B cell (primary cell): Measurements from ENCODE around the gene DCDC2C. TPM values are rescaled to one million over a fixed set of nuclear protein-coding genes. Genes with fewer than 3 reads are reported as not detected.

ENCODE experiments used
- ATAC-seq: fragments of 200-7000 bp; cut with Tn5 transposase; one replicate; pipeline ENCODE4 v1.10.0; 2021; ENCODE audit warnings: low read depth, mild to moderate bottlenecking, moderate number of reproducible peaks, moderate library complexity
- CTCF ChIA-PET: fragments of 350-600 bp; sonication (Branson Sonifier 250); formaldehyde crosslinking; loops from one replicate; lab custom pipeline; 2021; ENCODE audit warnings: antibody characterized with exemption, inconsistent platforms; lab: Charles Lee
- POLR2A ChIA-PET: fragments of 350-600 bp; sonication (Branson Sonifier 250); formaldehyde crosslinking; loops from one replicate; lab custom pipeline; 2021; ENCODE audit warnings: antibody characterized with exemption; lab: Charles Lee
- DNase-seq: peaks from one replicate; pipeline ENCODE4 v3.0.0; 2013
- H2AFZ ChIP-seq: 2 replicates; pipeline ENCODE4 v1.6.1; 2012; ENCODE audit warnings: mild to moderate bottlenecking, low read depth, low read length; ENCODE audit not compliant: insufficient read depth, poor library complexity, severe bottlenecking
- H3K27ac ChIP-seq, 2 donors: 1 replicate in 1 of 2; 2 replicates in 1 of 2; pipeline ENCODE4 v1.5.1; 2012 to 2013; ENCODE audit warnings: low read length in 2 of 2, mild to moderate bottlenecking in 2 of 2, moderate library complexity in 1 of 2
- H3K27me3 ChIP-seq, 4 experiments: fragments of 200-600 bp in 1 of 4; sonication (generic) in 1 of 4; replicated peaks in 1 of 4; 1 replicate in 2 of 4; 2 replicates in 2 of 4; pipeline versions ENCODE4 v1.6.1 to v1.7.0; 2013 to 2016; ENCODE audit warnings: low read length in 3 of 4, mild to moderate bottlenecking in 2 of 4, mixed read lengths in 1 of 4, moderate library complexity in 1 of 4; ENCODE audit not compliant: insufficient read depth in 4 of 4, control insufficient read depth in 3 of 4; ENCODE audit errors: control extremely low read depth in 1 of 4
- H3K36me3 ChIP-seq, 2 experiments: replicated peaks in 1 of 2; 1 replicate in 1 of 2; 2 replicates in 1 of 2; pipeline versions ENCODE4 v1.6.1 to v1.7.1; 2013; ENCODE audit warnings: low read length in 1 of 2; ENCODE audit not compliant: insufficient read depth in 2 of 2, control insufficient read depth in 1 of 2; ENCODE audit errors: control extremely low read depth in 1 of 2, extremely low read depth in 1 of 2
- H3K4me1 ChIP-seq, 2 donors: fragments of 200-600 bp in 1 of 2; sonication (generic) in 1 of 2; 1 replicate in 1 of 2; 2 replicates in 1 of 2; pipeline versions ENCODE4 v1.5.1 to v1.6.1; 2013 to 2017; ENCODE audit warnings: low read length in 2 of 2; ENCODE audit not compliant: control insufficient read depth in 2 of 2, insufficient read depth in 2 of 2
- H3K4me2 ChIP-seq: replicated peaks from 2 replicates; pipeline ENCODE3; 2012; ENCODE audit warnings: mild to moderate bottlenecking, low read depth, low read length; ENCODE audit not compliant: poor library complexity, severe bottlenecking
- H3K4me3 ChIP-seq, 5 experiments: fragments of 200-600 bp in 1 of 5; sonication (generic) in 1 of 5; 1 replicate in 3 of 5; 2 replicates in 2 of 5; pipeline versions ENCODE4 v1.5.1 to v1.7.0; 2011 to 2016; ENCODE audit warnings: low read length in 4 of 5, mild to moderate bottlenecking in 4 of 5, low read depth in 2 of 5, control low read depth in 1 of 5, moderate library complexity in 1 of 5; ENCODE audit not compliant: insufficient read depth in 1 of 5; ENCODE audit errors: control extremely low read depth in 1 of 5, extremely low read depth in 1 of 5
- H3K79me2 ChIP-seq: fragments of 200-600 bp; sonication (generic); one replicate; pipeline ENCODE4 v1.6.0; 2016; ENCODE audit warnings: low read length; ENCODE audit not compliant: control insufficient read depth, insufficient read depth
- H3K9ac ChIP-seq: fragments of 200-600 bp; sonication (generic); 2 replicates; pipeline ENCODE4 v1.6.1; 2017; ENCODE audit warnings: mild to moderate bottlenecking, low read length, moderate library complexity
- H3K9me3 ChIP-seq, 3 donors: one replicate each; pipeline versions ENCODE4 v1.6.1 to v1.7.1; 2013; ENCODE audit warnings: low read length in 2 of 3; ENCODE audit not compliant: control insufficient read depth in 2 of 3, insufficient read depth in 1 of 3; ENCODE audit errors: control extremely low read depth in 1 of 3
- H4K20me1 ChIP-seq: 2 replicates; pipeline ENCODE4 v1.6.0; 2012; ENCODE audit warnings: mild to moderate bottlenecking, low read length; ENCODE audit not compliant: insufficient read depth, control insufficient read depth, poor library complexity, severe bottlenecking
- H3K27ac Mint-ChIP-seq: one replicate; pipeline ENCODE4 v1.8.0; 2021; ENCODE audit warnings: mixed read lengths
- H3K27me3 Mint-ChIP-seq: one replicate; pipeline ENCODE4 v1.8.0; 2021; ENCODE audit warnings: mixed read lengths
- H3K4me1 Mint-ChIP-seq: one replicate; pipeline ENCODE4 v1.8.0; 2021; ENCODE audit warnings: mixed read lengths
- H3K4me3 Mint-ChIP-seq: one replicate; pipeline ENCODE4 v1.8.0; 2021; ENCODE audit warnings: mixed read lengths
- H3K9me3 Mint-ChIP-seq: one replicate; pipeline ENCODE4 v1.8.0; 2022; ENCODE audit warnings: mixed read lengths; ENCODE audit not compliant: insufficient read depth
- EZH2 ChIP-seq: IDR thresholded peaks from 2 replicates; pipeline ENCODE4 v1.6.1; 2012; ENCODE audit warnings: borderline replicate concordance, low read depth, mild to moderate bottlenecking, moderate library complexity, low read length; ENCODE audit not compliant: insufficient read depth, poor library complexity, severe bottlenecking
- WGBS: methylation state at CpG from one replicate; pipeline ENCODE4 v1.1.5; 2013; ENCODE audit warnings: missing lambda C conversion rate; ENCODE audit not compliant: insufficient coverage; 5-methylcytosine and 5-hydroxymethylcytosine counted together
- intact Hi-C: fragments of 100-400 bp; cut with micrococcal nuclease; formaldehyde crosslinking; loops from one replicate; pipeline ENCODE4 v1.10.0; 2022
- polyA plus RNA-seq: library from polyadenylated mRNA; depleted of rRNA; stranded (reverse); fragments of >200 nt; gene quantifications from 2 replicates; pipeline ENCODE4 v1.2.3, GENCODE V29; 2012
- total RNA-seq, 2 donors: library from RNA; stranded (reverse); fragments of 120-200 nt in 1 of 2; gene quantifications; 1 replicate in 1 of 2; 2 replicates in 1 of 2; pipeline versions ENCODE4 v1.2.3 to v1.2.4, GENCODE V29; 2013 to 2022
- TF ChIP-seq, protein P1 (sequence below): fragments of 200-600 bp; IDR thresholded peaks from one replicate; pipeline ENCODE4 v1.8.0; 2022; ENCODE audit warnings: antibody characterized with exemption, mild to moderate bottlenecking

The DCDC2C gene
- total and polyA plus RNA-seq, 2 donors (not counting 1 experiment from before 2014, with no cell fraction given) = not detected

DNA sequence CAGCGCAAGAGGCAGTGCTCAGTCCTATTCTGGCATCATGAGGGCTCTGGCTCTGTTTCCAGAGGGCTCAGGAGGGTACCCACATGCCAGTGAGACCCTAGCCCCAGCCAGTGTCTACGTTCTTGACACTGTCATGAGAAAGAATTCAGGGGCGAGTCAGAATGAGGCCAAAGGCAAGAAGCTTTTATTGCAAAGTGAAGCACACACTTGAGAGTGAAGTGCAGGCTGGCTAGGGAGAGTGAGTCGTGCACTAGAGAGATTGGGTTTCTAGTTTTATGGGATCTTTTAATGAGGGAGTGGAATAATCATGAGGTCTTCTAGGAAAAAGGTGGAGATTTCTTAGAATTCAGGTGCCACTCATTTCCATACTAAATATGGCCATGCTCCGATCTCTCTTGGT is 164.1 kb downstream of the DCDC2C start:
- CTCF ChIA-PET = no interaction called here
- no peak overlapping the region for H3K4me3 ChIP-seq
- WGBS = 85% methylated on average over 4 of the region's 5 CpGs

DNA sequence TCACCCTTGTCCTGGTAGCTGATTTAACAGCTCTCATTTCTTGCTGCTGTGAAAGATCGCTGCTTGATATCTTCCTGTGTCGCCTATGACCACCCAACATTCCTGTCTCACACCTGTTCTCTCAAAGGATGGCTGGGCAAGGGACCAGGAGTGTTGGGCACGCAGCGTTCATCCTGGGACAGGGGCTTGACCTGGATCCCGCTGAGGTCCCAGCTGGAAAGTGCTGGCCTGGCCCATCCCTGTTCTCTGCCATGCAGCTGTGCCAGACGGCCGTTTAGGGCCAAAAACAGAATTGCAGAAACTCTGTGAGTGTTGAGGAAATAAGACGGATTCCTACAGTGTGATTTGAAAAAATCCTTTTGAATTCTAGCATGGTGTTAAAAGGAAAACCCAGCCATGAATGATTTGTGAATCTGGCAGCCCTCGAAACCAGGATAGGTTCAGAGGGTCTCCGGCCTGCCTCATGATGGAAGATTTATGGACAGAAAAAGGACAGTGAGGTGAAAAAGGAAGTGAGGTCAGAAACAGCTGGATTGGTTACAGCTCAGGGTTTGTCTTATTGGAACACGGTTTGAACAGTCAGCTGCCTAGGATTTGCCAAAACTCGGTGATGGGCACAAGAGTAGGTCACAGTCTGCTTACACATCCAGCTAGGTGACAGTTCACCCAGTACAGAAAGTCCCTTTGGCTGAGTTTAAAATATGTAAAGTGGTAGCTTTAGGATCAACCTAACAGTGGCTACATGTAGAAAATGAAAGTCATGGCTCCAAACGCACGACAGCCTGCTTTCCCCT is 164.8 kb downstream of the DCDC2C start:
- Mint-ChIP-seq H3K4me3 (no peak overlapping the region), H3K27me3 (no peaks in the 10 kb centered on the region), H3K9me3 (no peaks in the 10 kb centered on the region), H3K27ac (no peak overlapping the region), H3K4me1 (no peaks in the 10 kb centered on the region)
- ChIA-PET POLR2A (no interaction called here), CTCF (no interaction called here)
- no peaks in the 10 kb centered on the region for H3K79me2 ChIP-seq
- no peak overlapping the region for H3K27ac ChIP-seq
- no peak overlapping the region for H3K4me2 ChIP-seq
- DNase-seq (no peak), ATAC-seq (no peak)
- H3K36me3 ChIP-seq = no peaks in the 10 kb centered on the region
- intact Hi-C loops = no loop called here
- H2AFZ ChIP-seq = no peak overlapping the region
- no peaks in the 10 kb centered on the region for H3K4me1 ChIP-seq
- WGBS = 76% methylated on average over 13 of the region's 14 CpGs
- H3K9me3 ChIP-seq = peaks cover 0 to 4% (median 0%) of the 10 kb centered on the region in 3 donors
- H3K27me3 ChIP-seq = no peaks in the 10 kb centered on the region
- no peaks in the 10 kb centered on the region for H4K20me1 ChIP-seq
- no peak overlapping the region for H3K9ac ChIP-seq
- TF ChIP-seq, protein P1, sequence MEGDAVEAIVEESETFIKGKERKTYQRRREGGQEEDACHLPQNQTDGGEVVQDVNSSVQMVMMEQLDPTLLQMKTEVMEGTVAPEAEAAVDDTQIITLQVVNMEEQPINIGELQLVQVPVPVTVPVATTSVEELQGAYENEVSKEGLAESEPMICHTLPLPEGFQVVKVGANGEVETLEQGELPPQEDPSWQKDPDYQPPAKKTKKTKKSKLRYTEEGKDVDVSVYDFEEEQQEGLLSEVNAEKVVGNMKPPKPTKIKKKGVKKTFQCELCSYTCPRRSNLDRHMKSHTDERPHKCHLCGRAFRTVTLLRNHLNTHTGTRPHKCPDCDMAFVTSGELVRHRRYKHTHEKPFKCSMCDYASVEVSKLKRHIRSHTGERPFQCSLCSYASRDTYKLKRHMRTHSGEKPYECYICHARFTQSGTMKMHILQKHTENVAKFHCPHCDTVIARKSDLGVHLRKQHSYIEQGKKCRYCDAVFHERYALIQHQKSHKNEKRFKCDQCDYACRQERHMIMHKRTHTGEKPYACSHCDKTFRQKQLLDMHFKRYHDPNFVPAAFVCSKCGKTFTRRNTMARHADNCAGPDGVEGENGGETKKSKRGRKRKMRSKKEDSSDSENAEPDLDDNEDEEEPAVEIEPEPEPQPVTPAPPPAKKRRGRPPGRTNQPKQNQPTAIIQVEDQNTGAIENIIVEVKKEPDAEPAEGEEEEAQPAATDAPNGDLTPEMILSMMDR = no peak
- TF ChIP-seq EZH2 = no peak
- no peak overlapping the region for H3K4me3 ChIP-seq

More for the DNA sequence above, 164.1 kb downstream of the DCDC2C start:
- Mint-ChIP-seq H3K27me3 (no peaks in the 10 kb centered on the region), H3K4me1 (no peaks in the 10 kb centered on the region), H3K9me3 (no peaks in the 10 kb centered on the region), H3K4me3 (no peak overlapping the region), H3K27ac (no peak overlapping the region)
- Histone ChIP-seq H3K9ac (no peak overlapping the region), H3K4me1 (no peaks in the 10 kb centered on the region), H3K36me3 (no peaks in the 10 kb centered on the region), H3K4me2 (no peak overlapping the region), H3K9me3 (peaks cover 0 to 4% (median 0%) of the 10 kb centered on the region in 3 donors), H3K27ac (no peak overlapping the region), H3K27me3 (no peaks in the 10 kb centered on the region), H2AFZ (no peak overlapping the region), H3K79me2 (no peaks in the 10 kb centered on the region), H4K20me1 (no peaks in the 10 kb centered on the region)
- TF ChIP-seq, protein P1 = no peak
- TF ChIP-seq EZH2 = no peak
- no peak for DNase-seq
- intact Hi-C loops = no loop called here
- ATAC-seq = no peak
- POLR2A ChIA-PET = no interaction called here
